ENCODE results near the gene PDLIM1. TPM values are rescaled to one million over a fixed set of nuclear protein-coding genes. Genes with fewer than 3 reads are reported as not detected.
A peak's percentile ranks its signal among the peaks of the same experiment; 100 is the strongest.

Gene PDLIM1
- total RNA-seq, 1 experiment from 2014 or later: 115 TPM

DNA sequence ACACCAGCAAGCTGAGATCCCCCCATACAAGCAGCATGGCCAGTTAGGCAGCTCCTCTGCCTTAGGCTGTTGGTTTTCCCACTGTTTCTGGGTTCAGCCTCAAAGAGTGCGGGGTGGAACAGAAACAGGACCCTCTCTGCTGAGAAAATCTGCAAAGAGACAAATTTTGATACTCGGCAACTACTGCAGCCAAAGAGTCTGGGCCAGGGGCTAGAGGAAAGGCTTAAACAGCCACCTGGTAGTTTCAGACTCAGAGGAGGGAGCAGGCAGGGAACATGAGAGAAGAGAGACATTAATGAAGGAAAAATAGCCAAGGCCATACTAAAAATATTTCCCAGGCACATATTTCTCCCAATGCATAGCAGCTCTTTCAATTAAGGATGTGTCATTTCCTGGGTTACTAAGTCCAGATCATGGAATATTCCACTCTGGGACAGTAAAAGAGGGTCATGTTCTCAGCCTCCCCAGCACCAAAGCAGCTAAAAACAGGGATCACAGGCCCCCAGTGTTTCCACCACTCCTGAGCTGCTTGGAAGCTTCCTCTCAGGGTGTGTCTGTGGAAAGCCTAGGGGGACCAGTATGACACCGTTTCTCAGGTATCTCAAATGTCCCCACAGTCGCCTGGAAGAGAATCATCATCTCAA, 29.8 kb downstream of the PDLIM1 start:
- no peak overlapping the region for H3T11ph ChIP-seq (ENCODE audit: low read length)
- H4K20me1 ChIP-seq (ENCODE audit: control insufficient read depth, insufficient read depth, insufficient read length): no peaks in the 10 kb centered on the region
- H2BK15ac ChIP-seq (ENCODE audit: low read depth, low read length): no peak overlapping the region
- DNase-seq: no peak
- H3K79me1 ChIP-seq (ENCODE audit: insufficient read depth, low read depth, low read length, poor library complexity, severe bottlenecking): peaks cover 4% of the 10 kb centered on the region
- H4K91ac ChIP-seq (ENCODE audit: insufficient read length, low read depth, low read length): no peak overlapping the region
- H3K9me3 ChIP-seq (ENCODE audit: control insufficient read depth, low read depth, low read length): no peaks in the 10 kb centered on the region
- Mint-ChIP-seq H3K27ac (peak overlapping the region; percentile 62 to 89 (median 65); a peak in 4 of 7 replicates), H3K4me1 (peaks cover 35 to 43% of the 10 kb centered on the region in 2 experiments), H3K36me3 (ENCODE audit: insufficient read depth in 1 of 3, low read depth in 3 of 3) (peaks cover 29 to 70% (median 60%) of the 10 kb centered on the region in 3 experiments), H3K4me3 (no peak overlapping the region), H3K9me3 (peaks cover 10 to 15% of the 10 kb centered on the region in 2 experiments), H3K27me3 (ENCODE audit: low read depth) (no peaks in the 10 kb centered on the region)
- no peak overlapping the region for H4K8ac ChIP-seq (replicated peaks; ENCODE audit: insufficient read length, low read depth, low read length)
- H3K27me3 ChIP-seq (ENCODE audit: insufficient read depth, low read length): no peaks in the 10 kb centered on the region
- no peak overlapping the region for H2BK20ac ChIP-seq (ENCODE audit: low read depth, low read length, poor library complexity, severe bottlenecking)
- no peak overlapping the region for H2AFZ ChIP-seq (ENCODE audit: low read length)
- no peaks in the 10 kb centered on the region for H3K79me2 ChIP-seq (ENCODE audit: insufficient read depth, low read length)
- H4K5ac ChIP-seq (ENCODE audit: insufficient read length, low read depth, low read length): no peak overlapping the region
- H3K14ac ChIP-seq (ENCODE audit: insufficient read depth, low read length): no peak overlapping the region
- H3K23me2 ChIP-seq (ENCODE audit: insufficient read length, low read depth, low read length, poor library complexity, severe bottlenecking): no peaks in the 10 kb centered on the region
- no peak overlapping the region for H2AK5ac ChIP-seq (ENCODE audit: insufficient read length, low read length)
- no peak overlapping the region for H2BK120ac ChIP-seq (ENCODE audit: low read depth, low read length, poor library complexity, severe bottlenecking)
- H3K4ac ChIP-seq (ENCODE audit: low read depth, low read length): no peak overlapping the region
- H3K18ac ChIP-seq (ENCODE audit: insufficient read length, low read depth, low read length): no peak overlapping the region
- H2BK12ac ChIP-seq (ENCODE audit: insufficient read length, low read depth, low read length): no peak overlapping the region
- no peak overlapping the region for H3K9ac ChIP-seq (ENCODE audit: extremely low read depth, insufficient read length, low read length)
- H3K27ac ChIP-seq (ENCODE audit: insufficient read length, low read depth, low read length): no peak overlapping the region
- H3K4me2 ChIP-seq (ENCODE audit: insufficient read depth, insufficient read length, low read length): no peak overlapping the region
- no peak overlapping the region for H3K23ac ChIP-seq (ENCODE audit: insufficient read length, low read depth, low read length)
- no CpG with 5 or more reads among the region's 4 CpGs for WGBS (ENCODE audit: extremely low coverage, insufficient read length, low lambda C conversion rate)
- TF ChIP-seq, protein P1, sequence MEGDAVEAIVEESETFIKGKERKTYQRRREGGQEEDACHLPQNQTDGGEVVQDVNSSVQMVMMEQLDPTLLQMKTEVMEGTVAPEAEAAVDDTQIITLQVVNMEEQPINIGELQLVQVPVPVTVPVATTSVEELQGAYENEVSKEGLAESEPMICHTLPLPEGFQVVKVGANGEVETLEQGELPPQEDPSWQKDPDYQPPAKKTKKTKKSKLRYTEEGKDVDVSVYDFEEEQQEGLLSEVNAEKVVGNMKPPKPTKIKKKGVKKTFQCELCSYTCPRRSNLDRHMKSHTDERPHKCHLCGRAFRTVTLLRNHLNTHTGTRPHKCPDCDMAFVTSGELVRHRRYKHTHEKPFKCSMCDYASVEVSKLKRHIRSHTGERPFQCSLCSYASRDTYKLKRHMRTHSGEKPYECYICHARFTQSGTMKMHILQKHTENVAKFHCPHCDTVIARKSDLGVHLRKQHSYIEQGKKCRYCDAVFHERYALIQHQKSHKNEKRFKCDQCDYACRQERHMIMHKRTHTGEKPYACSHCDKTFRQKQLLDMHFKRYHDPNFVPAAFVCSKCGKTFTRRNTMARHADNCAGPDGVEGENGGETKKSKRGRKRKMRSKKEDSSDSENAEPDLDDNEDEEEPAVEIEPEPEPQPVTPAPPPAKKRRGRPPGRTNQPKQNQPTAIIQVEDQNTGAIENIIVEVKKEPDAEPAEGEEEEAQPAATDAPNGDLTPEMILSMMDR (conservative IDR thresholded peaks at IDR 0.05): no peak
- no peak overlapping the region for H3K56ac ChIP-seq (ENCODE audit: insufficient read length, low read depth, low read length)
- H2BK5ac ChIP-seq (ENCODE audit: insufficient read length, low read length): no peak overlapping the region
- peaks cover 10% of the 10 kb centered on the region for H3K4me1 ChIP-seq (ENCODE audit: insufficient read depth, low read length)
